Glutamatergic neuron (in vitro differentiated cells): ENCODE data around the gene DIO1. TPM values are rescaled to one million over a fixed set of nuclear protein-coding genes. Genes with fewer than 3 reads are reported as not detected.

ENCODE experiments used
- DNase-seq: peaks from one replicate; pipeline ENCODE4 v3.0.0; 2022
- H3K27ac Mint-ChIP-seq: one replicate; pipeline ENCODE4 v1.8.0; 2020; ENCODE audit warnings: mild to moderate bottlenecking, mixed read lengths, inconsistent platforms; ENCODE audit not compliant: unreplicated experiment
- H3K27me3 Mint-ChIP-seq: one replicate; pipeline ENCODE4 v1.8.0; 2020; ENCODE audit warnings: mild to moderate bottlenecking, moderate library complexity, mixed read lengths, inconsistent platforms; ENCODE audit not compliant: unreplicated experiment
- H3K36me3 Mint-ChIP-seq: one replicate; pipeline ENCODE4 v1.8.0; 2020; ENCODE audit warnings: mild to moderate bottlenecking, mixed read lengths, inconsistent platforms; ENCODE audit not compliant: unreplicated experiment
- H3K4me1 Mint-ChIP-seq: one replicate; pipeline ENCODE4 v1.8.0; 2020; ENCODE audit warnings: mild to moderate bottlenecking, low read depth, mixed read lengths, inconsistent platforms; ENCODE audit not compliant: unreplicated experiment
- H3K4me3 Mint-ChIP-seq: one replicate; pipeline ENCODE4 v1.8.0; 2020; ENCODE audit warnings: mild to moderate bottlenecking, mixed read lengths, inconsistent platforms; ENCODE audit not compliant: unreplicated experiment
- H3K9me3 Mint-ChIP-seq: one replicate; pipeline ENCODE4 v1.8.0; 2020; ENCODE audit warnings: mild to moderate bottlenecking, moderate library complexity, mixed read lengths, inconsistent platforms; ENCODE audit not compliant: unreplicated experiment
- CTCF ChIP-seq: fragments of 200-600 bp; sonication (generic); IDR thresholded peaks from one replicate; pipeline ENCODE4 v1.5.0; 2021; ENCODE audit not compliant: partially characterized antibody, unreplicated experiment
- total RNA-seq: library from RNA; stranded (reverse); fragmentation: NEBNext Ultra II Directional; extraction: Animal tissue kit (Norgen Biotek cat#: 25700); gene quantifications from one replicate; pipeline ENCODE4 v1.2.1, GENCODE V29; 2021; ENCODE audit not compliant: unreplicated experiment

Gene DIO1
- total RNA-seq, 1 donor from 2014 or later, result not detected

GRCh38 chr1:53918343-53918742 is 24.4 kb downstream of the DIO1 start:
- no peak for TF ChIP-seq CTCF
- no peak overlapping the region for H3K4me3 Mint-ChIP-seq
- H3K27ac Mint-ChIP-seq, result no peak overlapping the region
- DNase-seq, result no peak
- no peaks in the 10 kb centered on the region for H3K36me3 Mint-ChIP-seq
- H3K27me3 Mint-ChIP-seq, result no peaks in the 10 kb centered on the region
- no peaks in the 10 kb centered on the region for H3K9me3 Mint-ChIP-seq
- H3K4me1 Mint-ChIP-seq, result peaks cover 8% of the 10 kb centered on the region

- no peak for DNase-seq
- no peak for TF ChIP-seq CTCF
- Mint-ChIP-seq H3K4me3 (no peak overlapping the region), H3K9me3 (no peaks in the 10 kb centered on the region), H3K4me1 (no peaks in the 10 kb centered on the region), H3K27me3 (no peaks in the 10 kb centered on the region), H3K27ac (no peak overlapping the region), H3K36me3 (no peaks in the 10 kb centered on the region)
Observed at GRCh38 chr1:53919675-53920066, 25.7 kb downstream of the DIO1 start.

- no peak for DNase-seq
- Mint-ChIP-seq H3K27ac (no peak overlapping the region), H3K27me3 (no peaks in the 10 kb centered on the region), H3K4me1 (no peaks in the 10 kb centered on the region), H3K4me3 (no peak overlapping the region), H3K9me3 (peaks cover 1% of the 10 kb centered on the region), H3K36me3 (peaks cover 4% of the 10 kb centered on the region)
- TF ChIP-seq CTCF, result no peak
Observed at GRCh38 chr1:53927376-53927881, 33.4 kb downstream of the DIO1 start.

- no peak for TF ChIP-seq CTCF
- Mint-ChIP-seq H3K36me3 (peaks cover 11% of the 10 kb centered on the region), H3K4me3 (no peak overlapping the region), H3K4me1 (no peaks in the 10 kb centered on the region), H3K9me3 (peaks cover 1% of the 10 kb centered on the region), H3K27me3 (no peaks in the 10 kb centered on the region), H3K27ac (no peak overlapping the region)
- DNase-seq, result no peak
Observed at GRCh38 chr1:53929246-53929960, 35.4 kb downstream of the DIO1 start.

GRCh38 chr1:53930932-53931331 is 36.9 kb downstream of the DIO1 start:
- no peak for DNase-seq
- Mint-ChIP-seq H3K4me3 (no peak overlapping the region), H3K9me3 (peaks cover 1% of the 10 kb centered on the region), H3K27ac (no peak overlapping the region), H3K36me3 (peaks cover 11% of the 10 kb centered on the region), H3K27me3 (no peaks in the 10 kb centered on the region), H3K4me1 (no peaks in the 10 kb centered on the region)
- TF ChIP-seq CTCF, result no peak
